OCI-LY1 (cell line): ENCODE measurements around the gene LLCFC1.

Experiments
- CTCF ChIP-seq: fragments of 200-600 bp; sonication (generic), shearing (Covaris generic); IDR thresholded peaks from 2 replicates; pipeline ENCODE4 v1.5.1; 2017; ENCODE audit warnings: mild to moderate bottlenecking, antibody characterized with exemption, low read length, moderate library complexity, mixed read lengths
- EZH2 ChIP-seq: fragments of 200-600 bp; sonication (generic), shearing (Covaris generic); IDR thresholded peaks from 2 replicates; pipeline ENCODE4 v1.8.0; 2017; ENCODE audit warnings: borderline replicate concordance, mixed run types, mild to moderate bottlenecking, antibody characterized with exemption, low read length, moderate library complexity, mixed read lengths

DNA sequence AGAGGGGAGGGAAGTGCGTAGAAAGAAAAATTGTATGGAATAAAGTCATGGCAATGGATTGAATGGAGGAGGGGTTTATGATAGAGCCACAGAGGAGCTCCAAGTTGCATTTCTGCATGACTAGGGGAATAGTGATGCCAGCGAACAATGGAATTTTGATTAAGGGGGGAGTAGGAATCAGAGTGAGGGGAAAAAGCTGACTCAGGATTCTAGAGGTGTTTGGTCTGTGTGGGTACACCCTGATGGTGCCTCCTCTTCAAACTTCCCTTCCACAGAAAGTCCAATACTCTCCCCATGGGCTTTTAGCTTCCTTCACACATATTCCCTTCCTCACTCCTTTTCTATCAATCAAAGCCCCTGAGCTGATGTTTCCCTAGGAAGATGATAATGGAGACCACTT is 24.7 kb downstream of the LLCFC1 start:
- TF ChIP-seq EZH2 (no peak), CTCF (no peak)
